ENCODE data around the gene PDGFB. TPM values are rescaled to one million over a fixed set of nuclear protein-coding genes. Genes with fewer than 3 reads are reported as not detected.

Gene PDGFB
- total RNA-seq, 1 donor from 2014 or later, result 0.44 TPM

GRCh38 chr22:39205344-39206021 lies 39.3 kb downstream of the PDGFB start:
- Mint-ChIP-seq H3K9me3 (ENCODE audit: unreplicated experiment) (peaks cover 6% of the 10 kb centered on the region), H3K4me3 (ENCODE audit: unreplicated experiment) (no peak overlapping the region), H3K27ac (ENCODE audit: unreplicated experiment) (no peak overlapping the region), H3K36me3 (ENCODE audit: unreplicated experiment) (peaks cover 5% of the 10 kb centered on the region), H3K27me3 (ENCODE audit: unreplicated experiment) (peaks cover 6% of the 10 kb centered on the region), H3K4me1 (ENCODE audit: low read depth, unreplicated experiment) (peaks cover 10% of the 10 kb centered on the region)
- no peak for DNase-seq
- TF ChIP-seq, protein P1, sequence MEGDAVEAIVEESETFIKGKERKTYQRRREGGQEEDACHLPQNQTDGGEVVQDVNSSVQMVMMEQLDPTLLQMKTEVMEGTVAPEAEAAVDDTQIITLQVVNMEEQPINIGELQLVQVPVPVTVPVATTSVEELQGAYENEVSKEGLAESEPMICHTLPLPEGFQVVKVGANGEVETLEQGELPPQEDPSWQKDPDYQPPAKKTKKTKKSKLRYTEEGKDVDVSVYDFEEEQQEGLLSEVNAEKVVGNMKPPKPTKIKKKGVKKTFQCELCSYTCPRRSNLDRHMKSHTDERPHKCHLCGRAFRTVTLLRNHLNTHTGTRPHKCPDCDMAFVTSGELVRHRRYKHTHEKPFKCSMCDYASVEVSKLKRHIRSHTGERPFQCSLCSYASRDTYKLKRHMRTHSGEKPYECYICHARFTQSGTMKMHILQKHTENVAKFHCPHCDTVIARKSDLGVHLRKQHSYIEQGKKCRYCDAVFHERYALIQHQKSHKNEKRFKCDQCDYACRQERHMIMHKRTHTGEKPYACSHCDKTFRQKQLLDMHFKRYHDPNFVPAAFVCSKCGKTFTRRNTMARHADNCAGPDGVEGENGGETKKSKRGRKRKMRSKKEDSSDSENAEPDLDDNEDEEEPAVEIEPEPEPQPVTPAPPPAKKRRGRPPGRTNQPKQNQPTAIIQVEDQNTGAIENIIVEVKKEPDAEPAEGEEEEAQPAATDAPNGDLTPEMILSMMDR (IDR thresholded peaks at IDR 0.05; ENCODE audit: partially characterized antibody, unreplicated experiment), result no peak

- Mint-ChIP-seq H3K9me3 (ENCODE audit: unreplicated experiment) (peaks cover 7% of the 10 kb centered on the region), H3K27ac (ENCODE audit: unreplicated experiment) (no peak overlapping the region), H3K27me3 (ENCODE audit: unreplicated experiment) (peaks cover 6% of the 10 kb centered on the region), H3K36me3 (ENCODE audit: unreplicated experiment) (peaks cover 5% of the 10 kb centered on the region), H3K4me3 (ENCODE audit: unreplicated experiment) (no peak overlapping the region), H3K4me1 (ENCODE audit: low read depth, unreplicated experiment) (peaks cover 10% of the 10 kb centered on the region)
- DNase-seq, result no peak
- TF ChIP-seq, protein P1 (IDR thresholded peaks at IDR 0.05; ENCODE audit: partially characterized antibody, unreplicated experiment), result no peak
These were observed 40.6 kb downstream of the PDGFB start for GRCh38 chr22:39204216-39204615.

DNA sequence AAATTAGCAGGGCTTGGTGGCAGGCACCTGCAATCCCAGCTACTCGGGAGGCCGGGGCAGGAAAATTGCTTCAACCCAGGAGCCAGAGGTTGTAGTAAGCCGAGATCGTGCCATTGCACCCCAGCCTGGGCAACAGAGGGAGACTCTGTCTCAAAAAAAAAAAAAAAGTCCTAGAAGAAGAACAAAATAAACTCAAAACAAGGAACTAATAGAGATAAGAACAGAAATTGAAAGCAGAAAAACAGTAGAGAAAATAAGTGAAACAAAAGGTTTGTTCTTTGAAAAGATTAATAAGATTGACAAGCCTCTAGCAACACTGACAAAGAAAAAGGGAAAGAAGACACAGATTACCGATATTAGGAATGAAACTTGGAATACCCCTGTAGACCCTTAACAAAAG lies 47.2 kb downstream of the PDGFB start:
- Mint-ChIP-seq H3K27me3 (ENCODE audit: unreplicated experiment) (no peaks in the 10 kb centered on the region), H3K9me3 (ENCODE audit: unreplicated experiment) (peaks cover 3% of the 10 kb centered on the region), H3K4me1 (ENCODE audit: low read depth, unreplicated experiment) (no peaks in the 10 kb centered on the region), H3K27ac (ENCODE audit: unreplicated experiment) (no peak overlapping the region), H3K36me3 (ENCODE audit: unreplicated experiment) (peaks cover 13% of the 10 kb centered on the region), H3K4me3 (ENCODE audit: unreplicated experiment) (no peak overlapping the region)
- TF ChIP-seq, protein P1 (IDR thresholded peaks at IDR 0.05; ENCODE audit: partially characterized antibody, unreplicated experiment), result no peak
- DNase-seq, result no peak

DNA sequence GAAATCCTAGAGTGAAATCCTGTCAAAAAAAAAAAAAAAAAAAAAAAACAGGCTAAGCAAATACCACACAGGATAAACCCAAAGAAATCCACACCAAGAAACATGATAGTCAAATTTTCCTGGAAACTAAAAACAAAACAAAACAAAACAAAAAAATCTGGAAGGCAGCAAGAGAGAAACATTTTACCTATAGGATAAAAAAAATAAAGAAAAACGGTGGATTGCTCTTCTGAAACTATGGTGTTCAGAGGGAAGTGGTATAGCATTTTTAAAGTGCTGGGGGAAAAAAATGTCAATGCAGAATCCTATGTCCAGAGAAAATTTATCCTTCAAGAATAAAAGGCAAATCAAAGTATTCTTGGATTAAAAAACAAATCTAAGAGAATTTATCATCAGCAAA lies 50.7 kb downstream of the PDGFB start:
- Mint-ChIP-seq H3K4me1 (ENCODE audit: low read depth, unreplicated experiment) (no peaks in the 10 kb centered on the region), H3K9me3 (ENCODE audit: unreplicated experiment) (no peaks in the 10 kb centered on the region), H3K4me3 (ENCODE audit: unreplicated experiment) (no peak overlapping the region), H3K27me3 (ENCODE audit: unreplicated experiment) (no peaks in the 10 kb centered on the region), H3K27ac (ENCODE audit: unreplicated experiment) (no peak overlapping the region), H3K36me3 (ENCODE audit: unreplicated experiment) (peaks cover 8% of the 10 kb centered on the region)
- TF ChIP-seq, protein P1 (IDR thresholded peaks at IDR 0.05; ENCODE audit: partially characterized antibody, unreplicated experiment), result no peak
- DNase-seq, result no peak

GRCh38 chr22:39188809-39189208 lies 56.0 kb downstream of the PDGFB start:
- TF ChIP-seq, protein P1 (IDR thresholded peaks at IDR 0.05; ENCODE audit: partially characterized antibody, unreplicated experiment), result no peak
- Mint-ChIP-seq H3K4me3 (ENCODE audit: unreplicated experiment) (no peak overlapping the region), H3K36me3 (ENCODE audit: unreplicated experiment) (no peaks in the 10 kb centered on the region), H3K27me3 (ENCODE audit: unreplicated experiment) (no peaks in the 10 kb centered on the region), H3K27ac (ENCODE audit: unreplicated experiment) (no peak overlapping the region), H3K4me1 (ENCODE audit: low read depth, unreplicated experiment) (no peaks in the 10 kb centered on the region), H3K9me3 (ENCODE audit: unreplicated experiment) (peaks cover 3% of the 10 kb centered on the region)
- no peak for DNase-seq

Measured in glutamatergic neuron (in vitro differentiated cells).